Measurements from ENCODE around the gene LRRC53. TPM values are rescaled to one million over a fixed set of nuclear protein-coding genes. Genes with fewer than 3 reads are reported as not detected.

The LRRC53 gene
- total and polyA plus RNA-seq, 2 donors (not counting 1 experiment from before 2014, with no cell fraction given), result not detected

DNA sequence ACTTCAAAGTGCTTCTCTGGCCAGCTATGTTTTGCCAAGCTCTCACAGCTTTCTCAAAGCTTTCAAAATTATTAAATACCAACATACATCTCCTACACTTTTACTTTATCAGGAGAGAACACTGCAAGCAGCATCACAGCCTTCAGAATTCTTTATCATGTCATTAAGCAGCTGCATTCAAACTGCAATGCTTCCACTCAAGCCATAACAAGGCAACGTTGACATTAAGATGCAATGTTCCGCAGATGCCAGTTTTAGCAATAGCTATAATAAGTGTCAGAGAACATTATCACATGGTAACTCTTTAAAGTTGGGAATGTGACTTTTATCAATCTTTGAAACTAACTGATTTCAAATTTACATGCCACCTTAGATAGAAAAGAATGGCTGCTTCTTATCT lies 91.9 kb downstream of the LRRC53 start:
- H3K4me3 Mint-ChIP-seq, result no peak overlapping the region
- no peak overlapping the region for H3K27ac ChIP-seq (ENCODE audit: low read length in 2 of 2)
- no peaks in the 10 kb centered on the region for H3K9me3 ChIP-seq (ENCODE audit: control extremely low read depth in 1 of 3, control insufficient read depth in 2 of 3, insufficient read depth in 1 of 3, low read length in 2 of 3)
- no peak overlapping the region for H2AFZ ChIP-seq (ENCODE audit: insufficient read depth, low read depth, low read length, poor library complexity, severe bottlenecking)
- WGBS (ENCODE audit: insufficient coverage), result no CpG with 5 or more reads among the region's 2 CpGs
- H3K4me2 ChIP-seq (replicated peaks; ENCODE audit: low read depth, low read length, poor library complexity, severe bottlenecking), result no peak overlapping the region
- no peak overlapping the region for H3K27ac Mint-ChIP-seq
- no peaks in the 10 kb centered on the region for H4K20me1 ChIP-seq (ENCODE audit: control insufficient read depth, insufficient read depth, low read length, poor library complexity, severe bottlenecking)
- ChIA-PET CTCF (no interaction called here), POLR2A (no interaction called here)
- H3K9ac ChIP-seq (ENCODE audit: low read length), result no peak overlapping the region
- H3K4me1 ChIP-seq (ENCODE audit: control insufficient read depth in 2 of 2, insufficient read depth in 2 of 2, low read length in 2 of 2), result no peaks in the 10 kb centered on the region
- no peak overlapping the region for H3K4me3 ChIP-seq (ENCODE audit: control extremely low read depth in 1 of 5, extremely low read depth in 1 of 5, insufficient read depth in 1 of 5, low read depth in 2 of 5, low read length in 4 of 5)
- H3K27me3 ChIP-seq (replicated peaks in 1 of 4; ENCODE audit: control extremely low read depth in 1 of 4, control insufficient read depth in 3 of 4, insufficient read depth in 4 of 4, low read length in 3 of 4), result no peaks in the 10 kb centered on the region
- H3K79me2 ChIP-seq (ENCODE audit: control insufficient read depth, insufficient read depth, low read length), result no peaks in the 10 kb centered on the region
- H3K9me3 Mint-ChIP-seq (ENCODE audit: insufficient read depth), result no peaks in the 10 kb centered on the region
- intact Hi-C loops (cut with micrococcal nuclease), result no loop called here
- H3K4me1 Mint-ChIP-seq, result no peaks in the 10 kb centered on the region
- no peaks in the 10 kb centered on the region for H3K36me3 ChIP-seq (replicated peaks in 1 of 2; ENCODE audit: control extremely low read depth in 1 of 2, control insufficient read depth in 1 of 2, extremely low read depth in 1 of 2, insufficient read depth in 2 of 2, low read length in 1 of 2)
- no peak for TF ChIP-seq EZH2 (IDR thresholded peaks at IDR 0.05; ENCODE audit: borderline replicate concordance, insufficient read depth, low read depth, low read length, poor library complexity, severe bottlenecking)
- no peak for TF ChIP-seq CTCF (IDR thresholded peaks at IDR 0.05)
- peaks cover 5% of the 10 kb centered on the region for H3K27me3 Mint-ChIP-seq
- DNase-seq (no peak), ATAC-seq (ENCODE audit: low read depth) (no peak)

Other genes starting within 250 kb of the LRRC53 start
- gene ERICH3, start 161.2 kb upstream of the LRRC53 start, total RNA-seq, result 0.27 and 0.46 TPM in 2 replicates
- gene ERICH3, start 161.2 kb upstream of the LRRC53 start, polyA plus RNA-seq, result 0.03 and 0.10 TPM in 2 replicates
- 20.9 and 21.7 TPM in 2 replicates for gene CRYZ, start 220.4 kb upstream of the LRRC53 start, total RNA-seq
- 10.9 and 11.1 TPM in 2 replicates for gene CRYZ, start 220.4 kb upstream of the LRRC53 start, polyA plus RNA-seq
- gene TYW3, start 220.5 kb upstream of the LRRC53 start, total RNA-seq, result 19.9 and 22.6 TPM in 2 replicates
- 6.9 and 9.7 TPM in 2 replicates for gene TYW3, start 220.5 kb upstream of the LRRC53 start, polyA plus RNA-seq